SH-SY5Y (cell line): ENCODE data around the gene BRAT1.

Source experiments
- GATA2 ChIP-seq: IDR thresholded peaks from 2 replicates; pipeline ENCODE4 v1.6.1; 2011; ENCODE audit warnings: mild to moderate bottlenecking, low read depth, low read length
- GATA3 ChIP-seq: IDR thresholded peaks from 2 replicates; pipeline ENCODE4 v1.6.1; 2011; ENCODE audit warnings: low read depth, mild to moderate bottlenecking, low read length, moderate library complexity

GRCh38 chr7:2559283-2559950 is 4.1 kb upstream of the BRAT1 start:
- TF ChIP-seq GATA2 (no peak), GATA3 (no peak)
